Neutrophil (primary cell): ENCODE results near the gene LDLRAD4.
"Not testable (repeated sequence)": the region's sequence is repeated elsewhere in the genome, so short reads cannot be mapped to it uniquely, and the experiment has no call there.

Experiments used
- H3K27ac ChIP-seq: fragments of 200-600 bp; sonication (generic); 2 replicates; pipeline ENCODE4 v1.5.1; 2016; ENCODE audit warnings: mild to moderate bottlenecking, moderate library complexity
- H3K27me3 ChIP-seq: fragments of 200-600 bp; sonication (generic); 2 replicates; pipeline ENCODE4 v1.6.0; 2016; ENCODE audit warnings: mild to moderate bottlenecking
- H3K36me3 ChIP-seq: fragments of 200-600 bp; sonication (generic); 2 replicates; pipeline ENCODE4 v1.5.1; 2017
- H3K4me1 ChIP-seq, 2 experiments: fragments of 200-600 bp in 1 of 2; sonication (generic) in 1 of 2; 1 replicate in 1 of 2; 2 replicates in 1 of 2; pipeline versions ENCODE4 v1.5.1 to v1.6.1; 2013 to 2016; ENCODE audit warnings: low read depth in 1 of 2, low read length in 1 of 2, mild to moderate bottlenecking in 1 of 2, moderate library complexity in 1 of 2; ENCODE audit not compliant: control insufficient read depth in 1 of 2, insufficient read depth in 1 of 2
- H3K4me3 ChIP-seq, 2 experiments: fragments of 200-600 bp in 1 of 2; sonication (generic) in 1 of 2; 1 replicate in 1 of 2; 2 replicates in 1 of 2; pipeline ENCODE4 v1.5.1; 2013 to 2016; ENCODE audit warnings: low read depth in 1 of 2, low read length in 1 of 2, mild to moderate bottlenecking in 1 of 2, moderate library complexity in 1 of 2
- H3K9me3 ChIP-seq: fragments of 200-600 bp; sonication (generic); 2 replicates; pipeline ENCODE4 v1.5.1; 2016
- TF ChIP-seq, protein P1 (sequence below): fragments of 200-600 bp; sonication (generic); IDR thresholded peaks from 2 replicates; pipeline ENCODE4 v1.5.1; 2016; ENCODE audit warnings: antibody characterized with exemption

The LDLRAD4 gene

DNA sequence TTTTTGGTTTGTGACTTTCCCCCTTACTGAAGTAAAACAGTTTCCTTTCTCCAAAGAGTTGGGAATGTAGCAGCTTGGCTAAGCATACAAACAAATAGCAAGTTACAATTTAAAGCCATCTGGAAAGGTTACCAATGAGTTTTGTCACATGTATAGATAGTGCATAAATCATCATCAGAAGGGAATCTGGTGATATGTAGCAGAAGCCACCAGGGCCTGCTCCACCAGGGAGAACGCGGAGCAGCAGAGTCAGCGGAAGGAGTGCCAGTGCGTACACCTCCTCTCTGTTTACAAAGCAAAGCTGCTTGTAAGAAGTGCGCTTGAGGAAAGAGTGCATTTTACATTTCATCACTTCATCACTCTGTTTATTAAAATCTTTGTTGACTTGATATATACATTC lies 267.7 kb downstream of the LDLRAD4 start:
- H3K27ac ChIP-seq: no peak overlapping the region
- no peaks in the 10 kb centered on the region for H3K9me3 ChIP-seq
- no peak overlapping the region for H3K4me3 ChIP-seq
- TF ChIP-seq, protein P1, sequence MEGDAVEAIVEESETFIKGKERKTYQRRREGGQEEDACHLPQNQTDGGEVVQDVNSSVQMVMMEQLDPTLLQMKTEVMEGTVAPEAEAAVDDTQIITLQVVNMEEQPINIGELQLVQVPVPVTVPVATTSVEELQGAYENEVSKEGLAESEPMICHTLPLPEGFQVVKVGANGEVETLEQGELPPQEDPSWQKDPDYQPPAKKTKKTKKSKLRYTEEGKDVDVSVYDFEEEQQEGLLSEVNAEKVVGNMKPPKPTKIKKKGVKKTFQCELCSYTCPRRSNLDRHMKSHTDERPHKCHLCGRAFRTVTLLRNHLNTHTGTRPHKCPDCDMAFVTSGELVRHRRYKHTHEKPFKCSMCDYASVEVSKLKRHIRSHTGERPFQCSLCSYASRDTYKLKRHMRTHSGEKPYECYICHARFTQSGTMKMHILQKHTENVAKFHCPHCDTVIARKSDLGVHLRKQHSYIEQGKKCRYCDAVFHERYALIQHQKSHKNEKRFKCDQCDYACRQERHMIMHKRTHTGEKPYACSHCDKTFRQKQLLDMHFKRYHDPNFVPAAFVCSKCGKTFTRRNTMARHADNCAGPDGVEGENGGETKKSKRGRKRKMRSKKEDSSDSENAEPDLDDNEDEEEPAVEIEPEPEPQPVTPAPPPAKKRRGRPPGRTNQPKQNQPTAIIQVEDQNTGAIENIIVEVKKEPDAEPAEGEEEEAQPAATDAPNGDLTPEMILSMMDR: no peak
- H3K4me1 ChIP-seq: no peaks in the 10 kb centered on the region
- no peaks in the 10 kb centered on the region for H3K27me3 ChIP-seq
- H3K36me3 ChIP-seq: peaks cover 61% of the 10 kb centered on the region

DNA sequence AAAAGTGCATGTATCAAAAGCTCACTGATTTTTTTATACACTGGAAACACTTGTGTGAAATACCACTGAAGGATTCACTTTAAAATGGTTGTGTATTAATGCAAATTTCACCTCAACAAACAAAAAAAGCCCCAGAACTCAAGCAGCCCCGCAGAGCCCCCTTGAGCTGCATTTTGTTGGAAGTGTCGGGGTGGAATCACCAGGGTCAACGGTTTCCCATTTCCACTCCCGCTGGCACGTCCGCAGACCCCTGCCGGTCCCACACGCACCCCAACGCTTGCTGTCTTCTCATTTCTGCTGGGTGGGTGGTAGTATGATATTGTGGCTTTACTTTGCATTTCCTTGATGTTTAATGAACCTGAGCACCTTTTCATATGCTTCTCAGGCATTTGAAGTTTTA lies 268.1 kb downstream of the LDLRAD4 start:
- no peaks in the 10 kb centered on the region for H3K9me3 ChIP-seq
- H3K4me3 ChIP-seq: no peak overlapping the region
- TF ChIP-seq, protein P1: no peak
- H3K27me3 ChIP-seq: no peaks in the 10 kb centered on the region
- no peak overlapping the region for H3K27ac ChIP-seq
- no peaks in the 10 kb centered on the region for H3K4me1 ChIP-seq
- H3K36me3 ChIP-seq: peaks cover 65% of the 10 kb centered on the region

DNA sequence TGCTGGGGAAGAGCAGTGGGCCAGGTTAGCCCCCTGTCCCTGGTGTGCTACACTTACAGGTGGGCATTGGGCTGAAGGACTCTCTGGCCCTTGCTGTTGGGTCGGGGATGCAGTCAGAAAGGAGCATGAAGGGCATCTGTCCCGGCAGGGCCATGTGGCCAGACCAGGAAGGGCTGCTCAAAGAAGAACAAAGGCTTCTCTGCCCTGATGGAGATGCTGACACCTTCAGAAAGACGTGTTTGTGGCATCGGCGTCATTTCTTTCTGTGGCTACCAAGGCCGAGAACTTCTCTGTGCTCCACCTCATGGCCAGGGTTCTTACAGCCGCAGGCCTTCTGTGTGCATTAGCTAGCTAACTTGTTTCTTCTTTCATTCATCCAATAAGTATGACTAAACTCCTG lies 268.7 kb downstream of the LDLRAD4 start:
- Histone ChIP-seq H3K4me1 (no peaks in the 10 kb centered on the region), H3K36me3 (peaks cover 71% of the 10 kb centered on the region), H3K27ac (no peak overlapping the region), H3K27me3 (no peaks in the 10 kb centered on the region), H3K9me3 (no peaks in the 10 kb centered on the region), H3K4me3 (no peak overlapping the region)
- TF ChIP-seq, protein P1: no peak

DNA sequence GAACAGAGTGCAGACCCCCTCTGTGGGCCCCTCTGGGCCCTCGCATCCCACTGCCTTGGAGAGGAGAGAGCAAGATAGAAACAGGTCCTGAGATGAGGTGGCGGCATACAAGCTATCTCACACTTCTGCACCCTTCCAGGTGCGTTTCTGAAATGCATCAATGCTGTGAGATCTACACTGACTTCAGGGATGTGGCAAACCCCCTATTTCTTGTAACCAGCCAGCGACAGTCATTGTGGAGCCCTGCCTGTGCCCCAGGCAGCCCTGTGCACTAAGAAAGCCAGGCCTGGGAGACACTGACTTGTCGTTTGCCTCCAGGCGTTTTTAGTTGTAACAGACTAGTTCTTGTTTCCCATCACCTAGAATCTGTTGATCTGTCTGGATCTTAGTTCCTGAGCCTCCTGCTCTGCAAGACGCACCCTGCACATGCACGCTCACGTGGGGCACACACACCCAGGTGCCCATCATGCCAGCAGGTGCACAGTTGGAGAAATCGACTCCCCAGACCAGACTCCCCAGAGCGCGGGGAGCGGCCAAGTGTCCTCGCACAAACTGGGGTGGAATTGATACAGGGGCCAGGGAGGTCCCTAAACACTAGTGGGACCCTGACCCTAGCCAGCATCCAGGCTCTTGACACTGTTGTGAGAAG lies 269.8 kb downstream of the LDLRAD4 start:
- H3K4me3 ChIP-seq: no peak overlapping the region
- H3K27ac ChIP-seq: no peak overlapping the region
- H3K9me3 ChIP-seq: no peaks in the 10 kb centered on the region
- H3K36me3 ChIP-seq: peaks cover 76% of the 10 kb centered on the region
- TF ChIP-seq, protein P1: no peak
- no peaks in the 10 kb centered on the region for H3K4me1 ChIP-seq
- H3K27me3 ChIP-seq: no peaks in the 10 kb centered on the region

DNA sequence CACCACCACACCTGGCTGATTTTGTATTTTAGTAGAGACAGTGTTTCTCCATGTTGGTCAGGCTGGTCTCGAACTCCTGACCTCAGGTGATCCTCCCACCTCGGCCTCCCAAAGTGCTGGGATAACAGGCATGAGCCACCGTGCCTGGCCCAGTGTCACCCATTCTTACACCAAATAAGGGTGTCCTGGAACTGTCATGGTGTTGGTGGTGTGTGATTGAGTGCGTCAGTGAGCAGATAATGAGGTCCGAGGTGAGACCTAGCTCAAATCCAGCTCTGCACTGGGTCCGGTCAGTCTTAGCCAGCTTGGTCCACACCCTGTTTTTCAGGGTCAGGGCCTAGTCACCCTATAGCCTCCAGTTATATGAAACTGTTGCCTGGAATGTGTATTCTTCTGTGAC lies 270.7 kb downstream of the LDLRAD4 start:
- not testable (repeated sequence) for H3K27me3 ChIP-seq, H3K4me1 ChIP-seq, H3K9me3 ChIP-seq, H3K27ac ChIP-seq, H3K4me3 ChIP-seq
- peaks cover 76% of the 10 kb centered on the region for H3K36me3 ChIP-seq

DNA sequence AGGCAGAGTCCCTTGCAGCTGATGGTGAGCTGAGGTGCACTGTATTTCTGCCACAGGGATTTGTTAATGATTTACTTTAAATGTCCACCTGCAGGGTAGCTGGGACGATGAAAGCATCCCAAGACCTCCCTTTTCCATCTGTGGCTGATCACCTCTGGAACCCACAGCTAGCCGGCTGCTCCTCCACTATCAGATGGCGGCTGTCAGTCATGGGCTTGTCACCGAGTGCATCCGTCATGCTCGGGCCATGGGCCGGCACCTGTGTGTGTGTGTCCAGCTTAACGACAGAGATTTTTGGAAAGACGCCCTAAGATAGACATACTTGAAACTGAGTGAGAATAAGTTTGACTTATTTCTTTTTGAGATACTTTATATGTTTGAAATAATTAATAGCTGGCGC lies 272.6 kb downstream of the LDLRAD4 start:
- no peak overlapping the region for H3K4me3 ChIP-seq
- H3K4me1 ChIP-seq: no peaks in the 10 kb centered on the region
- no peaks in the 10 kb centered on the region for H3K27me3 ChIP-seq
- peaks cover 63% of the 10 kb centered on the region for H3K36me3 ChIP-seq
- H3K9me3 ChIP-seq: no peaks in the 10 kb centered on the region
- H3K27ac ChIP-seq: no peak overlapping the region
- TF ChIP-seq, protein P1: no peak
